ENCODE results near the gene PNPO. TPM values are rescaled to one million over a fixed set of nuclear protein-coding genes. Genes with fewer than 3 reads are reported as not detected.
A peak's percentile ranks its signal among the peaks of the same experiment; 100 is the strongest.

Gene PNPO
- total RNA-seq, 1 experiment from 2014 or later = 88.0 TPM

GRCh38 chr17:47946929-47947397 is 5.6 kb downstream of the PNPO start:
- TF ChIP-seq CTCF (IDR thresholded peaks at IDR 0.05; ENCODE audit: unreplicated experiment) = peak; percentile 88
- Mint-ChIP-seq H3K36me3 (ENCODE audit: insufficient read depth, unreplicated experiment) (peaks cover 57% of the 10 kb centered on the region), H3K9me3 (ENCODE audit: low read depth, unreplicated experiment) (no peaks in the 10 kb centered on the region), H3K27me3 (ENCODE audit: unreplicated experiment) (no peaks in the 10 kb centered on the region), H3K27ac (ENCODE audit: unreplicated experiment) (peak overlapping the region; percentile 25), H3K4me3 (ENCODE audit: low read depth, unreplicated experiment) (no peak overlapping the region), H3K4me1 (ENCODE audit: low read depth, unreplicated experiment) (peaks cover 72% of the 10 kb centered on the region)
- CTCF ChIA-PET = interaction anchor here (0.6 to 4.8 kb wide), 28 partner anchors 8 to 1214 kb away, joined by 3 to 43 read pairs (median 4); partner anchors contain the start of genes CDK5RAP3, LRRC46, MRPL10 and PRR15L
- intact Hi-C loops (cut with micrococcal nuclease; ENCODE audit: unreplicated experiment) = loop anchor here (5.0 to 10.0 kb wide), 2 partner anchors 50 to 102 kb away; partner anchors contain the start of genes SCRN2 and SP2
- BruUV-seq (replicated peaks) = no TSS peak
- peak; percentile 95 for DNase-seq

GRCh38 chr17:47948706-47949196 is 7.4 kb downstream of the PNPO start:
- peaks cover 63% of the 10 kb centered on the region for H3K36me3 Mint-ChIP-seq (ENCODE audit: insufficient read depth, unreplicated experiment)
- BruUV-seq (replicated peaks) = no TSS peak
- CTCF ChIA-PET = interaction anchor here (1.4 to 5.0 kb wide), 7 partner anchors 8 to 69 kb away, joined by 3 to 140 read pairs (median 14); partner anchors contain the start of genes CDK5RAP3 and PRR15L
- peak overlapping the region; percentile 21 for H3K27ac Mint-ChIP-seq (ENCODE audit: unreplicated experiment)
- H3K27me3 Mint-ChIP-seq (ENCODE audit: unreplicated experiment) = no peaks in the 10 kb centered on the region
- intact Hi-C loops (cut with micrococcal nuclease; ENCODE audit: unreplicated experiment) = loop anchor here (1.0 to 10.0 kb wide), 4 partner anchors 22 to 104 kb away; partner anchors contain the start of genes SCRN2 and SP2
- TF ChIP-seq CTCF (IDR thresholded peaks at IDR 0.05; ENCODE audit: unreplicated experiment) = no peak
- peak; percentile 45 for DNase-seq
- peaks cover 77% of the 10 kb centered on the region for H3K4me1 Mint-ChIP-seq (ENCODE audit: low read depth, unreplicated experiment)
- peak overlapping the region; percentile 17 for H3K4me3 Mint-ChIP-seq (ENCODE audit: low read depth, unreplicated experiment)
- H3K9me3 Mint-ChIP-seq (ENCODE audit: low read depth, unreplicated experiment) = no peaks in the 10 kb centered on the region

- BruUV-seq (replicated peaks) = no TSS peak
- peak; percentile 98 for TF ChIP-seq CTCF (IDR thresholded peaks at IDR 0.05; ENCODE audit: unreplicated experiment)
These were observed 7.9 kb downstream of the PNPO start for GRCh38 chr17:47949197-47949759.

GRCh38 chr17:47949946-47950345 is 8.6 kb downstream of the PNPO start:
- DNase-seq = peak; percentile 57
- Mint-ChIP-seq H3K27me3 (ENCODE audit: unreplicated experiment) (no peaks in the 10 kb centered on the region), H3K36me3 (ENCODE audit: insufficient read depth, unreplicated experiment) (peaks cover 71% of the 10 kb centered on the region), H3K4me1 (ENCODE audit: low read depth, unreplicated experiment) (peaks cover 83% of the 10 kb centered on the region), H3K9me3 (ENCODE audit: low read depth, unreplicated experiment) (no peaks in the 10 kb centered on the region), H3K27ac (ENCODE audit: unreplicated experiment) (peak overlapping the region; percentile 21), H3K4me3 (ENCODE audit: low read depth, unreplicated experiment) (peak overlapping the region; percentile 17)
- intact Hi-C loops (cut with micrococcal nuclease; ENCODE audit: unreplicated experiment) = loop anchor here (1.0 to 10.0 kb wide), 4 partner anchors 20 to 105 kb away; partner anchors contain the start of genes SCRN2 and SP2
- BruUV-seq (replicated peaks) = no TSS peak
- no peak for TF ChIP-seq CTCF (IDR thresholded peaks at IDR 0.05; ENCODE audit: unreplicated experiment)
- CTCF ChIA-PET = interaction anchor here (0.5 to 5.0 kb wide), 16 partner anchors 7 to 660 kb away, joined by 3 to 140 read pairs (median 7); partner anchors contain the start of genes CDK5RAP3, NFE2L1, PNPO and PRR15L

More at GRCh38 chr17:47949197-47949759, 7.9 kb downstream of the PNPO start:
- Mint-ChIP-seq H3K4me3 (ENCODE audit: low read depth, unreplicated experiment) (peak overlapping the region; percentile 17), H3K4me1 (ENCODE audit: low read depth, unreplicated experiment) (peaks cover 80% of the 10 kb centered on the region), H3K36me3 (ENCODE audit: insufficient read depth, unreplicated experiment) (peaks cover 64% of the 10 kb centered on the region), H3K27ac (ENCODE audit: unreplicated experiment) (peak overlapping the region; percentile 21), H3K9me3 (ENCODE audit: low read depth, unreplicated experiment) (no peaks in the 10 kb centered on the region), H3K27me3 (ENCODE audit: unreplicated experiment) (no peaks in the 10 kb centered on the region)
- peak; percentile 99 for DNase-seq
- intact Hi-C loops (cut with micrococcal nuclease; ENCODE audit: unreplicated experiment) = loop anchor here (1.0 to 10.0 kb wide), 4 partner anchors 21 to 104 kb away; partner anchors contain the start of genes SCRN2 and SP2
- CTCF ChIA-PET = interaction anchor here (1.0 to 5.0 kb wide), 12 partner anchors 8 to 69 kb away, joined by 3 to 140 read pairs (median 9); partner anchors contain the start of genes CDK5RAP3, PNPO, PRR15L and SP2
